GM20000 (cell line): ENCODE results near the gene RARG.

Source experiments
- DNase-seq: peaks from one replicate; pipeline ENCODE4 v3.0.0; 2012; ENCODE audit warnings: low spot score
- CTCF ChIP-seq: IDR thresholded peaks from 2 replicates; pipeline ENCODE4 v1.5.1; 2012; ENCODE audit warnings: mild to moderate bottlenecking, control low read depth; ENCODE audit errors: extremely low read depth, missing control alignments

The RARG gene

GRCh38 chr12:53176750-53177149 lies 55.3 kb downstream of the RARG start:
- no peak for DNase-seq

GRCh38 chr12:53174881-53175491 lies 57.0 kb downstream of the RARG start:
- DNase-seq = no peak
- no peak for TF ChIP-seq CTCF

More at GRCh38 chr12:53176750-53177149, 55.3 kb downstream of the RARG start:
- no peak for TF ChIP-seq CTCF

GRCh38 chr12:53173085-53173715 lies 58.8 kb downstream of the RARG start:
- no peak for DNase-seq
- no peak for TF ChIP-seq CTCF

- DNase-seq = no peak
- no peak for TF ChIP-seq CTCF
Measured at GRCh38 chr12:53172352-53172751, 59.7 kb downstream of the RARG start.

- no peak for DNase-seq
Measured at GRCh38 chr12:53171725-53172329, 60.2 kb downstream of the RARG start.

GRCh38 chr12:53170876-53171724 lies 60.9 kb downstream of the RARG start:
- no peak for TF ChIP-seq CTCF
- DNase-seq = no peak

More at GRCh38 chr12:53171725-53172329, 60.2 kb downstream of the RARG start:
- no peak for TF ChIP-seq CTCF
